GM12878 (cell line): ENCODE results near the gene CCDC191. TPM values are rescaled to one million over a fixed set of nuclear protein-coding genes. Genes with fewer than 3 reads are reported as not detected.

ENCODE experiments used
- ATAC-seq: fragments of 200-7000 bp; cut with Tn5 transposase; 3 replicates; pipeline ENCODE4 v1.9.1; 2020; ENCODE audit warnings: mild to moderate bottlenecking, moderate library complexity
- BruUV-seq: library from RNA; stranded (reverse); fragments of 400-500 nt; replicated peaks from 2 replicates; lab custom pipeline; 2021; lab: Mats Ljungman, UMichigan
- CTCF ChIA-PET: fragments of 300-600 bp; sonication (Branson Sonifier 250); formaldehyde crosslinking; extraction: SDS; loops from one replicate; lab custom pipeline; 2021; ENCODE audit warnings: inconsistent platforms; lab: Yijun Ruan, JAX
- POLR2A ChIA-PET: fragments of 350-600 bp; formaldehyde crosslinking; extraction: SDS; loops from one replicate; lab custom pipeline; 2021; ENCODE audit warnings: inconsistent platforms; lab: Charles Lee
- RAD21 ChIA-PET: fragments of 300-600 bp; sonication (Branson Sonifier 250); formaldehyde crosslinking; loops from one replicate; lab custom pipeline; 2023; ENCODE audit warnings: antibody characterized with exemption; ENCODE audit not compliant: unreplicated experiment; lab: Charles Lee
- SMC1A ChIA-PET: fragments of 300-600 bp; sonication (Branson Sonifier 250); formaldehyde crosslinking; loops from one replicate; lab custom pipeline; 2023; ENCODE audit not compliant: unreplicated experiment, uncharacterized antibody; lab: Charles Lee
- DNase-seq: peaks from one replicate; pipeline ENCODE4 v3.0.0-alpha.2; 2011; ENCODE audit warnings: low read depth, low spot score
- FAIRE-seq: peaks from 3 replicates; lab custom pipeline; 2011; peaks lifted over from hg19 to GRCh38; lab: Jason Lieb, UNC
- H2AFZ ChIP-seq: 2 replicates; pipeline ENCODE4 v1.6.0; 2011; ENCODE audit warnings: low read depth, low read length, control low read depth; ENCODE audit not compliant: control insufficient read depth
- H3K27ac ChIP-seq: 2 replicates; pipeline ENCODE4 v1.5.1; 2011; ENCODE audit warnings: control low read depth; ENCODE audit not compliant: control insufficient read depth, insufficient read depth
- H3K27me3 ChIP-seq, 2 experiments: replicated peaks in 1 of 2; 2 replicates each; pipeline versions ENCODE4 v1.6.0 to v1.6.1; 2011; ENCODE audit warnings: low read length in 1 of 2; ENCODE audit not compliant: control insufficient read depth in 2 of 2, insufficient read depth in 2 of 2
- H3K36me3 ChIP-seq, 2 experiments: 2 replicates each; pipeline ENCODE4 v1.5.1; 2011; ENCODE audit warnings: low read length in 1 of 2; ENCODE audit not compliant: control insufficient read depth in 2 of 2, insufficient read depth in 2 of 2
- H3K4me1 ChIP-seq: 2 replicates; pipeline ENCODE4 v1.6.1; 2011; ENCODE audit warnings: mild to moderate bottlenecking, low read length, moderate library complexity, mixed read lengths; ENCODE audit not compliant: control insufficient read depth, insufficient read depth
- H3K4me2 ChIP-seq: 2 replicates; pipeline ENCODE4 v1.6.0; 2011; ENCODE audit warnings: control low read depth; ENCODE audit not compliant: control insufficient read depth, insufficient read depth
- H3K4me3 ChIP-seq: fragments of 200-600 bp; sonication (generic); 2 replicates; pipeline ENCODE4 v1.5.1; 2016
- H3K79me2 ChIP-seq: 2 replicates; pipeline ENCODE4 v1.6.0; 2011; ENCODE audit warnings: low read length; ENCODE audit not compliant: control insufficient read depth, insufficient read depth
- H3K9ac ChIP-seq: 2 replicates; pipeline ENCODE4 v1.8.0; 2011; ENCODE audit warnings: low read length, control low read depth, mixed read lengths; ENCODE audit not compliant: control insufficient read depth, insufficient read depth
- H3K9me3 ChIP-seq: replicated peaks from 3 replicates; pipeline ENCODE4 v1.5.1; 2011; ENCODE audit warnings: mild to moderate bottlenecking, low read length; ENCODE audit not compliant: control insufficient read depth, insufficient read depth
- H4K20me1 ChIP-seq: 2 replicates; pipeline ENCODE4 v1.6.0; 2011; ENCODE audit not compliant: control insufficient read depth, insufficient read depth
- CREB1 ChIP-seq: IDR thresholded peaks from 2 replicates; pipeline ENCODE4 v1.6.1; 2012; ENCODE audit warnings: low read depth, mild to moderate bottlenecking, inconsistent platforms
- E2F4 ChIP-seq: IDR thresholded peaks from 2 replicates; pipeline ENCODE4 v1.6.1; 2012; ENCODE audit warnings: low read depth, low read length, improper control_type of control experiment
- ETV6 ChIP-seq, 2 experiments: fragments of 450-650 bp in 1 of 2; IDR thresholded peaks in 1 of 2; conservative IDR thresholded peaks in 1 of 2; 2 replicates each; pipeline ENCODE4 v1.6.1; 2014; ENCODE audit warnings: antibody characterized with exemption in 1 of 2, borderline replicate concordance in 1 of 2, low read depth in 1 of 2, mild to moderate bottlenecking in 1 of 2, moderate library complexity in 1 of 2
- HDAC2 ChIP-seq: fragments of 200-600 bp; sonication (generic); IDR thresholded peaks from 2 replicates; pipeline ENCODE4 v1.6.1; 2017
- IKZF1 ChIP-seq: fragments of 450-650 bp; conservative IDR thresholded peaks from 2 replicates; pipeline ENCODE4 v1.6.1; 2017; ENCODE audit warnings: antibody characterized with exemption, mild to moderate bottlenecking
- MXI1 ChIP-seq: fragments of 150-350 bp; IDR thresholded peaks from 2 replicates; pipeline ENCODE4 v1.6.1; 2011; ENCODE audit warnings: low read depth, mild to moderate bottlenecking, inconsistent platforms, low read length, improper control_type of control experiment
- RAD21 ChIP-seq: IDR thresholded peaks from 2 replicates; pipeline ENCODE4 v1.6.1; 2011; ENCODE audit warnings: mild to moderate bottlenecking, low read depth, low read length, moderate library complexity; ENCODE audit not compliant: insufficient read depth
- SMC3 ChIP-seq: IDR thresholded peaks from 2 replicates; pipeline ENCODE4 v1.6.1; 2011; ENCODE audit warnings: low read length, improper control_type of control experiment, borderline replicate concordance
- STAT1 ChIP-seq: fragments of 450-650 bp; conservative IDR thresholded peaks from 2 replicates; pipeline ENCODE4 v1.6.1; 2014; ENCODE audit warnings: antibody characterized with exemption, mild to moderate bottlenecking
- YBX1 ChIP-seq: fragments of 450-650 bp; IDR thresholded peaks from 2 replicates; pipeline ENCODE4 v1.6.1; 2016; ENCODE audit warnings: antibody characterized with exemption
- ZBTB11 ChIP-seq: fragments of 450-650 bp; formaldehyde crosslinking; IDR thresholded peaks from 2 replicates; pipeline ENCODE4 v1.5.0; 2022; ENCODE audit warnings: mild to moderate bottlenecking, missing genetic modification characterization
- ZNF622 ChIP-seq: fragments of 450-650 bp; IDR thresholded peaks from 2 replicates; pipeline ENCODE4 v1.6.1; 2017; ENCODE audit warnings: mild to moderate bottlenecking, inconsistent platforms
- WGBS: methylation state at CpG from one replicate; pipeline ENCODE4 v1.1.6; 2016; ENCODE audit warnings: low lambda C conversion rate; ENCODE audit not compliant: insufficient replicate concordance, insufficient coverage; ENCODE audit errors: missing lambda C conversion rate; 5-methylcytosine and 5-hydroxymethylcytosine counted together
- in situ Hi-C: fragments of 300-500 bp; cut with MboI; formaldehyde crosslinking; loops from 9 replicates; pipeline ENCODE4 v1.14.3; 2018; ENCODE audit warnings: mixed read lengths
- intact Hi-C: fragments of 100-400 bp; cut with micrococcal nuclease; formaldehyde crosslinking; loops from one replicate; pipeline ENCODE4 v1.14.2; 2022; ENCODE audit not compliant: unreplicated experiment
- polyA plus RNA-seq, 11 experiments: library from polyadenylated mRNA; depleted of rRNA in 4 of 11; unstranded in 6 of 11; stranded (reverse) in 5 of 11; fragments of >200 nt; fragmentation: Nextera tagmentation in 4 of 11; fragmentation: Illumina TruSeq in 1 of 11; extraction: Ambion mirVana in 4 of 11; extraction: Trizol in 1 of 11; gene quantifications; 1 replicate in 1 of 11; 2 replicates in 10 of 11; pipeline versions ENCODE4 v1.2.1 to v1.2.3, GENCODE V29; 2011 to 2016; ENCODE audit warnings: inconsistent platforms in 2 of 11, missing spikeins in 2 of 11, low read depth in 1 of 11
- total RNA-seq, 4 experiments: library from RNA; depleted of rRNA in 3 of 4; stranded (reverse); fragments of >200 nt in 3 of 4; fragmentation: Illumina TruSeq in 1 of 4; extraction: Trizol in 1 of 4; gene quantifications; 2 replicates each; pipeline versions ENCODE4 v1.2.1 to v1.2.3, GENCODE V29; 2013 to 2021

CCDC191 gene
- total and polyA plus RNA-seq, 10 of the 15 experiments (the other 5 are each of a cell fraction or from before 2014, with no cell fraction given): 1.2 to 2.9 (median 1.7) TPM

GRCh38 chr3:114095796-114096195 lies 39.5 kb upstream of the CCDC191 start:
- no peak for FAIRE-seq
- Histone ChIP-seq H3K36me3 (no peaks in the 10 kb centered on the region), H3K4me3 (no peak overlapping the region), H3K27me3 (no peaks in the 10 kb centered on the region), H3K4me1 (no peaks in the 10 kb centered on the region), H3K9ac (no peak overlapping the region), H3K79me2 (no peaks in the 10 kb centered on the region)
- no TSS peak for BruUV-seq
- 61% methylated on average over 3 of the region's 3 CpGs for WGBS
- ChIA-PET SMC1A (no interaction called here), CTCF (no interaction called here)
- intact Hi-C loops: no loop called here
- no peak for TF ChIP-seq HDAC2
- TF ChIP-seq ZNF622: no peak
- no peak for TF ChIP-seq YBX1
- TF ChIP-seq ETV6 (conservative IDR thresholded peaks at IDR 0.05 in 1 of 2, IDR thresholded peaks at IDR 0.05 in 1 of 2; ENCODE audit: borderline replicate concordance in 1 of 2, low read depth in 1 of 2): no peak
- TF ChIP-seq IKZF1: no peak
- no peak for TF ChIP-seq SMC3
- TF ChIP-seq, all 136 proteins: peak for 0
- no peaks in the 10 kb centered on the region for H3K9me3 ChIP-seq
- no peak overlapping the region for H3K4me2 ChIP-seq
- H3K27ac ChIP-seq: no peak overlapping the region
- ATAC-seq (no peak), DNase-seq (no peak)
- in situ Hi-C loops: no loop called here
- ChIA-PET POLR2A (no interaction called here), RAD21 (no interaction called here)
- no peaks in the 10 kb centered on the region for H4K20me1 ChIP-seq
- no peak overlapping the region for H2AFZ ChIP-seq

GRCh38 chr3:114093596-114093995 lies 37.3 kb upstream of the CCDC191 start:
- Histone ChIP-seq H3K4me1 (no peaks in the 10 kb centered on the region), H2AFZ (no peak overlapping the region), H3K4me3 (no peak overlapping the region), H3K36me3 (no peaks in the 10 kb centered on the region), H3K4me2 (no peak overlapping the region), H4K20me1 (no peaks in the 10 kb centered on the region), H3K27ac (no peak overlapping the region), H3K9ac (no peak overlapping the region), H3K9me3 (no peaks in the 10 kb centered on the region), H3K27me3 (no peaks in the 10 kb centered on the region), H3K79me2 (no peaks in the 10 kb centered on the region)
- BruUV-seq: no TSS peak
- FAIRE-seq (peak; percentile 71), DNase-seq (no peak), ATAC-seq (no peak)
- in situ Hi-C loops: no loop called here
- RAD21 ChIA-PET: no interaction called here
- SMC1A ChIA-PET: no interaction called here
- intact Hi-C loops: no loop called here
- POLR2A ChIA-PET: no interaction called here
- WGBS: 50% methylated on average over 2 of the region's 2 CpGs
- CTCF ChIA-PET: no interaction called here
- TF ChIP-seq MXI1: no peak
- TF ChIP-seq E2F4: no peak
- no peak for TF ChIP-seq ZBTB11
- no peak for TF ChIP-seq CREB1
- no peak for TF ChIP-seq RAD21
- TF ChIP-seq STAT1: no peak
